GM12873 (cell line): ENCODE results near the gene POP5.

ENCODE experiments used
- CTCF ChIP-seq: IDR thresholded peaks from 2 replicates; pipeline ENCODE4 v1.5.1; 2012; ENCODE audit warnings: low read depth, mild to moderate bottlenecking, moderate library complexity, low read length, control low read depth; ENCODE audit not compliant: insufficient read depth; ENCODE audit errors: missing control alignments

Gene POP5

GRCh38 chr12:120584343-120585149, 3.3 kb upstream of the POP5 start:
- TF ChIP-seq CTCF = peak; percentile 46

GRCh38 chr12:120583478-120584030, 2.4 kb upstream of the POP5 start:
- TF ChIP-seq CTCF = peak; percentile 94

GRCh38 chr12:120581998-120582397, 796 bp upstream of the POP5 start:
- TF ChIP-seq CTCF = no peak

GRCh38 chr12:120579179-120579578, 2.0 kb downstream of the POP5 start:
- no peak for TF ChIP-seq CTCF

- TF ChIP-seq CTCF = no peak
Observed at GRCh38 chr12:120574106-120574505, 7.1 kb downstream of the POP5 start.

- TF ChIP-seq CTCF = no peak
Observed at GRCh38 chr12:120573560-120573959, 7.6 kb downstream of the POP5 start.

- no peak for TF ChIP-seq CTCF
Observed at GRCh38 chr12:120571299-120571698, 9.9 kb downstream of the POP5 start.
